Astrocyte of the cerebellum (primary cell): Measurements from ENCODE around the gene TSN.

Experiments
- DNase-seq: peaks from one replicate; pipeline ENCODE4 v3.0.0-alpha.2; 2011; ENCODE audit warnings: low read depth
- H3K4me3 ChIP-seq: 2 replicates; pipeline ENCODE4 v1.5.1; 2011; ENCODE audit warnings: mild to moderate bottlenecking, low read depth, low read length, moderate library complexity
- CTCF ChIP-seq: IDR thresholded peaks from 2 replicates; pipeline ENCODE4 v1.5.1; 2012; ENCODE audit warnings: low read length, low read depth, moderate library complexity, mild to moderate bottlenecking; ENCODE audit errors: missing control alignments
- in situ Hi-C: cut with HindIII; loops from 2 replicates; pipeline ENCODE4 v1.10.0; 2017; ENCODE audit warnings: low sequenced_read_pairs

TSN gene

GRCh38 chr2:121766624-121767023 lies 11.2 kb downstream of the TSN start:
- H3K4me3 ChIP-seq, result no peak overlapping the region
- in situ Hi-C loops, result no loop called here
- TF ChIP-seq CTCF, result no peak
- no peak for DNase-seq

GRCh38 chr2:121768143-121768755 lies 12.8 kb downstream of the TSN start:
- TF ChIP-seq CTCF, result no peak
- H3K4me3 ChIP-seq, result no peak overlapping the region
- in situ Hi-C loops, result no loop called here
- DNase-seq, result no peak

- in situ Hi-C loops, result no loop called here
- H3K4me3 ChIP-seq, result no peak overlapping the region
- DNase-seq, result no peak
- no peak for TF ChIP-seq CTCF
Observed at GRCh38 chr2:121771976-121772742, 16.7 kb downstream of the TSN start.

GRCh38 chr2:121774235-121774634 lies 18.8 kb downstream of the TSN start:
- no peak for TF ChIP-seq CTCF
- in situ Hi-C loops, result no loop called here
- no peak overlapping the region for H3K4me3 ChIP-seq
- DNase-seq, result no peak

GRCh38 chr2:121776361-121776760 lies 20.9 kb downstream of the TSN start:
- DNase-seq, result no peak
- H3K4me3 ChIP-seq, result no peak overlapping the region
- in situ Hi-C loops, result no loop called here
- no peak for TF ChIP-seq CTCF

- no peak overlapping the region for H3K4me3 ChIP-seq
- TF ChIP-seq CTCF, result no peak
- DNase-seq, result no peak
- in situ Hi-C loops, result no loop called here
Observed at GRCh38 chr2:121776885-121777698, 21.6 kb downstream of the TSN start.
